ENCODE measurements around the gene TNKS2. TPM values are rescaled to one million over a fixed set of nuclear protein-coding genes. Genes with fewer than 3 reads are reported as not detected.
A peak's percentile ranks its signal among the peaks of the same experiment; 100 is the strongest.
"Not testable (repeated sequence)": the region's sequence is repeated elsewhere in the genome, so short reads cannot be mapped to it uniquely, and the experiment has no call there.

Gene TNKS2
- total RNA-seq (2014; rRNA removed; shearing (Covaris generic)): 17.2 and 27.0 TPM in 2 replicates
- polyA plus RNA-seq (2015; cell fraction: cytosol; rRNA removed): 20.2 and 26.4 TPM in 2 replicates
- 33.4 and 40.0 TPM in 2 replicates for polyA plus RNA-seq (2015; cell fraction: nucleus; rRNA removed)

DNA sequence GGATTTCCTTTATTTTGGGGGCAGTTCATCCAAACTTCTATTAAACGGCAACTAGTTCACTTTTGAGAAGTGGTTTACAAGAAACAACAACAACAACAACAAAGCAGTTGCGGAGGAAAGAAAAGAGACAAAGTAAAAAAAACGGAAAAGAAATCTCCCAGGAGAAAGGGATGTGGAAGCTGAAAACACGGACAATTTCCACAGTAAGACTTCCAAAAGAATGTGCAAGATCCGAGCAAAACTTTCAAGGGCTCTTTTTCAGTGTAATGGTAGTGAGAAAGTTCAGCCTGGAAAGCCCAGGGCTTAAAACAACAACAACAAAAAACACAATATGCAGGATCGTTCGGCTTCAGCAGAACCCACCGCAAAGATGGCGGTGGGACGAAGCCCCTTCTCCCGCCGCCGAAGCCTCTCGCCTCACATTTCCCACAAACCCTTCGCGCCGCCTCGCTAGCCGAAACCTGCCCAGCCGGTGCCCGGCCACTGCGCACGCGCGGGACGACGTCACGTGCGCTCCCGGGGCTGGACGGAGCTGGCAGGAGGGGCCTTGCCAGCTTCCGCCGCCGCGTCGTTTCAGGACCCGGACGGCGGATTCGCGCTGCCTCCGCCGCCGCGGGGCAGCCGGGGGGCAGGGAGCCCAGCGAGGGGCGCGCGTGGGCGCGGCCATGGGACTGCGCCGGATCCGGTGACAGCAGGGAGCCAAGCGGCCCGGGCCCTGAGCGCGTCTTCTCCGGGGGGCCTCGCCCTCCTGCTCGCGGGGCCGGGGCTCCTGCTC is at the start of gene TNKS2:
Gene TNKS2, plus strand, starts transcription at position 553 of the 775 bp plus-strand sequence. CDS start 265 bp downstream, outside the sequence.
- peak; percentile 94 for DNase-seq (ENCODE audit: low read depth)

DNA sequence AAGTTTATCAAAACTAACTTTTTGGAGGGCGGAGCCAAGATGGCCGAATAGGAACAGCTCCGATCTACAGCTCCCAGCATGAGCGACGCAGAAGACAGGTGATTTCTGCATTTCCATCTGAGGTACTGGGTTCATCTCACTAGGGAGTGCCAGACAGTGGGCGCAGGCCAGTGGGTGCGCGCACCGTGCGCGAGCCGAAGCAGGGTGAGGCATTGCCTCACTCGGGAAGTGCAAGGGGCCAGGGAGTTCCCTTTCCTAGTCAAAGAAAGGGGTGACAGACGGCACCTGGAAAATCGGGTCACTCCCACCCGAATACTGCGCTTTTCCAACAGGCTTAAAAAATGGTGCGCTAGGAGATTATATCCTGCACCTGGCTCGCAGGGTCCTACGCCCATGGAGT is 48.6 kb upstream of the TNKS2 start:
- not testable (repeated sequence) for DNase-seq (ENCODE audit: low read depth)

DNA sequence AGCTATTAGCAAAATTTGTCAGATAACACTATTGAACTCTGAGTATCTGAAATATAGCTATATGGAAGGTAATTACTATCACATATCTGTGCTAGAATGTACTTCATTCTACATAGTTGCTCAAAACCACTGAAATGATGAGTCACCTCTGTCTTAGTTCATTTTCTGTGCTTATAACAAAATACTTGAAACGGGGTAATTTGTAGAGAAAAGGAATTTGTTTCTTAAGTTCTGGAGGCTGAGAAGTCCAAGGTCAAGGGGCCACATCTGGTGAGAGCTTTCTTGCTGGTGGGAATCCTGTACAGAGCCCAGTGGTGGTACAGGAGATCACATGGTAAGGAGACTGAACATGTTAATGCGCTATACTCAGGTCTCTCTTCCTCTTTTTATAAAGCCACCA is 41.9 kb upstream of the TNKS2 start:
- DNase-seq (ENCODE audit: low read depth): peak; percentile 54

DNA sequence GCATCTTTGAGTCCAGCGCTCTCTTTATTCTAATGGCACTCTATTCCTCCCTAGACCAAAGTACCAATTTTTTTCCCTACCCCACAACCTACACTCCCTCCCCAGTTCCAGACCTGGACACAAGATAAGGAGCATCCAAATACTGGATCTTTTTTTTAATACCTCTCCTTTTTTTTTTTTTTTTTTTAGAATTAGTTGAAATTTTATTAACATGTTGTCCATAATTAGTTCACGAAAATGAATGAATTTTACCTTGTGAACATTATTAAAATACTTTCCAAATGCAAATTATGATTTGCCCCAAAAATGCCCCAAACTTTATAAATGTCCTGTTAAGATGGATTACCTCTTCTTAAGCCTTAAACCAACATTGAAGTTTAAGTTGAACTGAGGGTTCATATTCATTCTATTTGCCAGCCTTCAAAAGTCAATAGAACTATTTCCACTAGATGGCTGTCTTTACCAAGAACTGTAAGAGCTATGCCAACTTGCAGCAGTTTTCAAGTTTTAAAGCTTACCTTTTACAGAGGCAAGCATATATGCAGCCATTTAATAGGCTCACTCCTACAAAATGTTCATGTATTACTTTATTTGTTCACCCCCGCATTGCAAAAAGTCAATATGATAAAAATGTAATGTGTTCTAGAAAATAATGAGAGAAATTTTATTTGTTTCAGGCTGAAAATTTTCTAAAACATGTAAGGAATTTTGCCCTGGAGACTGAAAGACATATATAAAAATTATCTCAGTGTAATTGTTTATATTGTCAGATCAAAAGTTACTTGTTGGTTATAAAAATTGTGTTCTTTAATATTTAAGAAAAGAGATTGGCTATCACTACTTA is 39.7 kb upstream of the TNKS2 start:
- DNase-seq (ENCODE audit: low read depth): peak; percentile 43

DNA sequence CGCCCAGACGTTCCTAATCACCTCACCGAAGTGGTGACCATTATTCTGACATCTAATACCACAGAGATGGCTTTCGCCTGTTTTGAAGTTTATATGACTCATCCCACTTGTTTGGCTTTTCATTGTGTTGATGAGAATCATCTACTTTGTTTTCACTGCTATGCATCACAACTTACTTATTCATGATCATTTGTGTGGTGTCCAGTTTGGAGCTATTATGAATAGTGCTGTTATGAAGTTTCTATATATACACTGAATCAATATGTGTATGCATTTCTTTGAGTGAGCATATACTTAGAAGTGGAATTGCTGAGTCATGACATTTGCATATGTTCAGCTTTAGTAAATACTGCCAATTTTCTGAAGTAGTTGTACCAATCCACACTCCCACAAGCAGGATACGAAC is 38.6 kb upstream of the TNKS2 start:
- DNase-seq (ENCODE audit: low read depth): peak; percentile 42

DNA sequence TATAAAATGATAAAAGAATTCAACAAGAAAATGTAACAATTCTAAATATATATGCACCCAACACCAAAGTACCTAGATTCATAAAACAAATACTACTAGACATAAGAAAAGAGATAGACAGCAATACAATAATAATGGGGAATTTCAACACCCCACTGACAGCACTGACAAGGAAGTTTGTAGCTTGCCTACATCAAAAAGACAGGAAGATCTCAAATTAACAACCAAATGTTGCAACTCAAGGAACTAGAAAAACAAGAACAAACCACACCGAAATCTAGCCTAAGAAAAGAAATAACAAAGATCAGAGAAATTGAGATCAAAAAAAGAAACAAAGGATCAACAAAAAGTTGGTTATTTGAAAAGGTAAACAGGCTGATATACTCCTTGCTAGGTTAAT is 36.5 kb upstream of the TNKS2 start:
- DNase-seq (ENCODE audit: low read depth): no peak

DNA sequence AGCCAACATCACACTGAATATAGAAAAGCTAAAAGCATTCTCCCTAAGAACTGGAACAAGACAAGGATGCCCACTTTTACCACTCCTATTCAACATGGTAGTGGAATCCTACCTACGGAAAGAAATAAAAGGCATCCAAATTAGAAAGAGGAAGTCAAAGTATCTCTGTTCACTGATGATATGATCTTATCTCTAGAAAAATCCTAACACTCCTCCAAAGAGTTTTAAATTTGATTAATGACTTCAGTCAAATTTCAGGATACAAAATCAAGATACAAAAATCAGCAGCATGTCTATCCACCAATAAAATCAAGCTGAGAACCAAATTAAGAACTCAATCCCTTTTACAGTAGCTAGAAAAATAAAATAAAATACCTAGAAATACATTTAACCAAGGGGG is 35.3 kb upstream of the TNKS2 start:
- no peak for DNase-seq (ENCODE audit: low read depth)

DNA sequence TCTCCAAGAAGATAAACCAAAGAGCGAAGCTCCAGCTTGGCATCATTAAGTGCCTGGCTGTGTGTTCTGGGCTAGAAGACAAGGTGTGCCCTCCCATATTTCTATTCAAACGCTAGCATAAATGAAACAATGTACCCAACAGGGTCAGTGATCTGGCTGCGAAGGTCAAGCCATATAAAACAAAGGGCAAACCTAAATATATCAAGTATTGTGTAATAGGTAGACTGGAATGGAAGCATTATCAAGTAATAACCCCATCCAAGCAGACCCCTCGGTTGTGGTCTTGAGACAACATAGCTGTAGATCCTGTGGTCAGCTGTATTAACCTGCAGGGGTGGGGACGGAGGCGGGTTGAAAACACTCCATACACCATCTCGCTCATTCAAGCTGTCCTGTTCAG is 31.6 kb upstream of the TNKS2 start:
- no peak for DNase-seq (ENCODE audit: low read depth)

DNA sequence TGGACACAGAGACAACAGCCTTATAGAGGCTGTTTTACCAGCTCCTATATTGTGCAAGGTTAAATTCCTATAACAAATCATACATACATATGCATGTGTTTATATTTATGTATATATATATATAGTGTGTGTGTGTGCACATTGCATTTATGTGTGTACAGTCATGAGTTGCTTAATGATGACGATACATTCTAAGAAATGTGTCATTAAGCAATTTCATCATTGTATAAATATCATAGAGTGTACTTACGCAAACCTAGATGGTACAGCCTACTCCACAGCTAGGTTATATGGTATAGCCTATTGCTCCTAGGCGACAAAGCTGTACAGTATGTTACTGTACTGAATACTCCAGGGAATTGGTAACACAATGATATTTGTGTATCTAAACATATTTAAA is 30.1 kb upstream of the TNKS2 start:
- DNase-seq (ENCODE audit: low read depth): no peak

DNA sequence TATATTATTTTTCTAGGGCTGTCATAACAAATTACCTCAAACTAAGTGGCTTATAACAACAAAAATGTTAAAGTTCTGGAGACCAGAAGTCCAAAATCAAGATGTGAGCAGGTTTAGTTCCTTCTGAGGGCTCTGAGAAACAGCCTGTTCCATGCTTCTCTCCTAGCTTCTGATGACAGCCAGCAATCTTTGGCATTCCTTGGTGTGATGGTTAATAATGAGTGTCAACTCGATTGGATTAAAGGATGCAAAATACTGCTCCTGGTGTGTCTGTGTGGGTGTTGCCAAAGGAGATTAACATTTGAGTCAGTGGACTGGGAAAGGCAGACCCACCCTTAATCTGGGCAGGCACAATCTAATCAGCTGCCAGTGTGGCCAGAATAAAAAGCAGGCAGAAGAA is 26.3 kb upstream of the TNKS2 start:
- DNase-seq (ENCODE audit: low read depth): no peak

DNA sequence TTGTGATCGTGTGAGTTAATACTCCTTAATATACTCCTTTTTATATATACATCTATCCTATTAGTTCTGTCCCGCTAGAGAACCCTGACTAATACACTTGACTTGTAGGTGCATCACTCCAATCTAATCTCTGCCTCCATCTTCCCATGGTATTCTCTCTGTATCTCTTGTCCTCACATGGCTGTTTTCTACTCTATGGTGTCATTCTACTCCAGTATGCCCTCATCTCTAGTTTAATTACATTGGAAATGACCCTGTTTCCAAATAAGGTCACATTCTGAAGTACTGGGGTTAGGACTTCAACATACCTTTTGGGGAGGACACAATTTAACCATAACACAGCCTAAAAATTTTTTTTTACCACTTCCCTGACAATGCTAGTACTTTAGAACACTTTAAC is 25.8 kb upstream of the TNKS2 start:
- DNase-seq (ENCODE audit: low read depth): no peak

DNA sequence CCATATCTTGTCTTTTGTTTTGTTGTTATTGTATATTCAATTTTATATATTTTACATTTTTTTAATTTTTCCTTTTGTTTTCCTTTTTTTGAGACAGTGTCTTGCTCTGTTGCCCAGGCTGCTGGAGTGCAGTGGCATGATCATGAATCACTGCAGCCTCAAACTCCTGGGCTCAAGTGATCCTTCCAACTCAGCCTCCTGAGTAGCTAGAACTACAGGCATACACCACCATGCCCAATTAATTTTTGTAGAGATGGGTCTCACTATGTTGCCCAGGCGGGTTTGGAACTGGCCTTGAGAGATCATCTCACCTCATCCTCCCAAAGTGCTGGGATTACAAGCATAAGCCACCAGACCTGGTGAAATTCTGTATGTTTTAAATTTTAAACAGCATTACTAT is 25.4 kb upstream of the TNKS2 start:
- DNase-seq (ENCODE audit: low read depth): no peak

DNA sequence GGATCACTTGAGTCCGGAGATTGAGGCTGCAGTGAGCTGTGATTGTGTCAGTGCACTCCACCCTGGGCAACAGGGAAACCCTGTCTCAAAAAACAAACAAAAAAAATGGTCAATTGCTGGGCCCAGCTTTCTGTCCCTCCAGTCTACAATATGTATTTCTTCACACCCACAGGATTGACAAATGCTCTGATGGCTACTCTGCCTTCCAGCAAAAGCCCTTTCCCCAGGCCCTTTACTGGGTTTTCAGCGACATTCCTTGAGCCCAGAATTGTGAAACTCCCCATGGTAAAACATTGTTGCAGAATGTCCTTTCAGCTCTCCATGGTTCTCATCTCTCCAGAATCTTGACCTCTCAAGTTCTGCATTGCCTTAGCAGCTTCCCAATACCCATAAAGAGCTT is 23.7 kb upstream of the TNKS2 start:
- DNase-seq (ENCODE audit: low read depth): no peak

DNA sequence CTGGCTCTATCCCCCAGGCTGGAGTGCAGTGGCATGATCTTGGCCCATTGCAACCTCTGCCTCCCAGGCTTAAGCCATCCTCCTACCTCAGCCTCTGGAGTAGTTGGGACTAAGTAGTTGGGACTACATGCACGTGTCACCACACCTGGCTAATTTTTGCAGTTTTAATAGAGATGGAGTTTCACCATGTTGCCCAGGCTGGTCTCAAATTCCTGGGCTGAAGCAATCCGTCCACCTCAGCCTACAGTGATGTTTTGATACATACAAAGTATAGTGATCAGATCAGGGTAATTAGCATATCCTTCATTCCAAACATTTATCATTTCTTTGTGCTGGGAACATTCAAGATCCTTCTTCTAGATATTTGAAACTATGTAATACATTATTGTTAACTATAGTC is 22.5 kb upstream of the TNKS2 start:
- no peak for DNase-seq (ENCODE audit: low read depth)

DNA sequence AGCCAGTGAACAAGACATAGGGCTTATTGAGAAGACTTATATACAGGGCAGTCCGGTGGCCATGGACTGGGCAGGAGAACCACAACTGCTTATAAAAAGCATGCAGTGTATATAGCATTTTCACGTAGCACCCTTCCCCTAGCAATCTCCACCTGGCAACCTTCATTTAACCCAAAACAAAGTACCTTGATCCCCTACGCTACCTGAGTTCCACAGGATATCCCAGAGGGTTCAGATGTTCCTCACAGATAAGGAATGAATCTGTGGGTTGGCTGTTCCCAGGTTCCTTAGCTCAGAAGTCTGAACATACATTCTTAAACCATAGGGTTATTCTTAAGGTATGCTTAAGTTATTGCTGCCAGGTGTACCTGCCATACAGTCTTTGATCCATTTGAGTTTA is 22.0 kb upstream of the TNKS2 start:
- no peak for DNase-seq (ENCODE audit: low read depth)

DNA sequence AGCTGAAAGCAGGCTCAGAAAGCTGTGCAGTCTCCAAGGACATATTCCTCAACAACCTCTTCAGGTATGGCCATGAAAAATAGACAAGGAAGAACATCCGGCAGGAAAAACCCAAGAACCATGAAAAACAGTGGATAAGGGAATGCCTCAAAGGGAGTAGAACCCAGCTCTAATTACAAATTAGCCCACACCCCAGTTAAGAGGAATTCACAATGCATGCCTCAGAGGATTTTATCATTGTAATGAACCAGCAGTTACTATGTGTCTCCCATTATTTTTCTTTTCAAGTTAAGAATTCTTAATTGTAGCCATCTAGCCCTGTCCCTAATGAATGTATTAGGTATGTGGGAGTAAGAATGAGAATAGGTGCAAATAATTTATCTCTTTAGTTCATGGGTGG is 19.7 kb upstream of the TNKS2 start:
- no peak for DNase-seq (ENCODE audit: low read depth)

DNA sequence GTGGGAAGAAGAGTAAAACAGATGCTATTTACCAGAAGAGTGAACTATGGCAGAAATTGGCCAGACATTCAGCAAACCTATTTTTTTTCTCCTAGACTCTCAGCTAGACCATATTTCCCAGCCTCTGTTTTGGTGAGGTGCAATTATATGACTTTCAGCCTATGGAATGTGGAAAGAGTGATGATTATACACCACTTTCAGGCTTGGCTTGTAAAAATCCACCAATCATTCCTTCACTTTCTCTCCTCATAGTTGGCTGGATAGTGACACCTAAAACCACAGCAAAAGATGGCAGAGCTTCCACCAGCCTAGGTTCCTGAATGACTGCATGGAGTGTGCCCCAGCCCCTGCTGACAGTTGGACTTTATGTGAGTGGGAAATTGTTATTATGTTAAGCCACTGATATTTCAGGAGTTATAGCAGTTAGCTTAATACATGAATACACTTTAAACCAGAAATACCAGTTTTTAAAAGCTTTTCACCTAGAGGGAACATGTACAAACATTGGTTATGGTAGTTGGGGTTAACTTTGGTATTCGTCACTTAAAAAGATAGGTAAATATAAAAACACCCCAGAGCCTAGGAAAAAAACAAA is 19.1 kb upstream of the TNKS2 start:
- DNase-seq (ENCODE audit: low read depth): peak; percentile 22

DNA sequence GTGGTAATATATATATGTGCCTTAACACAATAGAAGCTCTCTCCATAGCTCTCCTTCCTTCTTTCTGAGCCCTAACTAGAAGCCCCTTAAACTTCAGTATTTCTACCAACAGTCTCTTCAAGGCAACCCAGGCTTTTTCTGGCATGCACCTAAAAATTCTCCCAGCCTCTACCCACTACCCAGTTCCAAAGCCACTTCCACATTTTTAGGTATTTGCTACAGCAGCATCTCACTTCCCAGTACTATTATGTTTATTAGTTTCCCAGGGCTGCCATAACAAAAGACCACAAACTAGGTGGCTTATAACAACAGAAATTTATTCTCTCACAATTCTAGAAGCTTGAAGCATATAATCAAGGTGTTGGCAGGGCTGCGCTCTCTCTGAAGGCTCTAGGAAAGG is 15.7 kb upstream of the TNKS2 start:
- DNase-seq (ENCODE audit: low read depth): no peak

DNA sequence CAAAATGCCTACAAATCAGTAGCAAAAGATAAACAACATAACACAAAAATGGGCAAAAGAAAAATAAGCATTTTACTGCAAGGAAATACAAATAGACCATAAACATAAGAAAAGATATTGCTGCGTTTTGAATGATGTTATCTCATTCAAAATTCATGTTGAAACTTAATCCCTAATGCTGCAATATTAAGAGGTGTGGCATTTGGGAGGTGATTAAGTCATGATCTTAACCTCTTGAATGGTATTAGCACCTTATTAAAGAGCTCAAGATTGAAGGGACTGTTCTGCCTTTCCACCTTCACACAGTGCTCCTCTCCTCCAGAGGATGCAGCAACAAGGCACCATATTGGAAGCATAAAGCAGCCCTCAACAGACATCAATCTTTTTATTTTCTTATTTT is 12.4 kb upstream of the TNKS2 start:
- DNase-seq (ENCODE audit: low read depth): no peak

DNA sequence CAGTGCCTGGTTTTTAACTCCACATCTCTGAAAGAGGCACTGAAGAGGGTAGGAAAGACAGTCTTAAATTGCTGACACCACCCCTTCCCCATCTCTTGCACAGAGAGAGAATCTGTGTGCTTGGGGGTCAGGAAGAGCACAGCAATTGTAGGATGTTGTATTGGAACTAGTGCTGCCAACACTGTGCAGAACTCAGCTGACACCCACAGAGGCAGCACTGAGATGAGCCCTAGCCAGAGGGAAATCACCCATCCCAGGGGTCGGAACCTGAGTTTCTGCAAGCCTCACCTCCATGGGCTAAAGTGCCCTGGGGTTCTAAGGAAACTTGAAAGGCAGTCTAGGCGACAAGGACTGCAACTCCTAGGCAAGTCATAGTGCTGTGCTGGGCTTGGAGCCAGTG is 11.0 kb upstream of the TNKS2 start:
- no peak for DNase-seq (ENCODE audit: low read depth)

DNA sequence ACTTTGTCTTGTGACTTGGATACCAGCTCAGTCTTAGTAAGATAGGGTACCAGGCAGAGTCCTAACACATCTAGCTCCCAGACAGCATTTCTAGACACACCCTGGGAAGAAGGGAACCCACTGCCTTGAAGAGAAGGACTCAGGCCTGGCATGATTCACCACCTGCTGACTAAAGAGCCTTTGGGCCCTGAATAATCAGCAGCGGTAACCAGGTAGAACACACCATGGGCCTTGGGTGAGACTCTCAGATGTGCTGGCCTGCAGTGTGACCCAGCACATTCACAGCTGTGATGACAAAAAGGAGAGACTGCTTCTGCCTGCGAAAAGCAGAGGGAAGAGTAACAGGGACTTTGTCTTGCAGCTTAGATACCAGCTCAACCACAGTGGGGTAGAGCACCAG is 10.4 kb upstream of the TNKS2 start:
- DNase-seq (ENCODE audit: low read depth): peak; percentile 24

DNA sequence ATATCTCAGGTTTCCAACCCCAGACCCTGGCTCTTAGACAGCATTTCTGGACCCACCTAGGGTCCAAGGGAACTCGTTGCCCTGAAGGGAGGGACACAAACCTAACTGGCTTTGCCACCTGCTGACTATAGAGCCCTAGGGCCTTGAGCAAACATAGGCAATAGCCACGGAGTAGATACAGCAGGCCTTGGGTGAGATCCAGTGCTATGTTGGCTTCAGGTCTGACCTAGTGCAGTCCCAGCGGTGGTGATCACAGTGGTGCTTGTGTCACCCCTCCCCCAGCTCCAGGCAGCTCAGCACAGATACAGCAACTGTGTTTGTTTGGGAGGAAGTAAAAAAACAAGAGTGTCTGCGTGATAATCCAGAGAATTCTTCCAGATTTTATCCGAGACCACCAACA is 9.7 kb upstream of the TNKS2 start:
- no peak for DNase-seq (ENCODE audit: low read depth)

All from HT1080 (cell line).